Measurements from ENCODE around the gene NGEF.

GRCh38 chr2:232924433-232924832, 88.6 kb downstream of the NGEF start:
- TF ChIP-seq CTCF (IDR thresholded peaks at IDR 0.05; ENCODE audit: insufficient read depth, low read depth, low read length) = no peak
- no peak for TF ChIP-seq EZH2 (IDR thresholded peaks at IDR 0.05; ENCODE audit: insufficient read depth, low read length)
